Aorta (tissue), 5 donors: ENCODE data around the gene SEZ6L. TPM values are rescaled to one million over a fixed set of nuclear protein-coding genes. Genes with fewer than 3 reads are reported as not detected.

Source experiments
- ATAC-seq: fragments of 200-7000 bp; cut with Tn5 transposase; one replicate; pipeline ENCODE4 v1.9.1; 2022; ENCODE audit warnings: moderate library complexity; ENCODE audit not compliant: low FRiP score
- DNase-seq, 2 donors: peaks; one replicate each; pipeline ENCODE4 v3.0.0-alpha.2; 2020
- H3K27ac ChIP-seq, 2 donors: one replicate each; pipeline ENCODE4 v1.5.1; 2013; ENCODE audit warnings: low read length in 2 of 2, mild to moderate bottlenecking in 2 of 2, moderate library complexity in 2 of 2, control low read depth in 1 of 2, inconsistent platforms in 1 of 2, low read depth in 1 of 2
- H3K27me3 ChIP-seq, 2 donors: one replicate each; pipeline ENCODE4 v1.6.1; 2013; ENCODE audit warnings: control low read depth in 1 of 2, low read length in 1 of 2, mild to moderate bottlenecking in 1 of 2, moderate library complexity in 1 of 2; ENCODE audit not compliant: insufficient read depth in 2 of 2, control insufficient read depth in 1 of 2
- H3K36me3 ChIP-seq, 2 donors: one replicate each; pipeline ENCODE4 v1.6.1; 2013; ENCODE audit warnings: control low read depth in 1 of 2, low read length in 1 of 2, mild to moderate bottlenecking in 1 of 2; ENCODE audit not compliant: insufficient read depth in 2 of 2, control insufficient read depth in 1 of 2
- H3K4me1 ChIP-seq, 2 donors: one replicate each; pipeline ENCODE4 v1.6.1; 2013; ENCODE audit warnings: low read length in 2 of 2, control low read depth in 1 of 2, mild to moderate bottlenecking in 1 of 2, moderate library complexity in 1 of 2; ENCODE audit not compliant: insufficient read depth in 2 of 2, control insufficient read depth in 1 of 2
- H3K4me3 ChIP-seq, 2 donors: one replicate each; pipeline ENCODE4 v1.5.1; 2013; ENCODE audit warnings: low read length in 2 of 2, control low read depth in 1 of 2, mild to moderate bottlenecking in 1 of 2
- H3K9me3 ChIP-seq: one replicate; pipeline ENCODE4 v1.6.1; 2013; ENCODE audit warnings: mild to moderate bottlenecking, low read length; ENCODE audit not compliant: control insufficient read depth
- WGBS, 2 donors: extraction: QIAGEN DNeasy Blood & Tissue Kit; methylation state at CpG; one replicate each; pipeline ENCODE4 v1.1.7; 2013; 5-methylcytosine and 5-hydroxymethylcytosine counted together
- intact Hi-C, 2 donors: fragments of 100-400 bp; cut with DNase I; formaldehyde crosslinking; loops; one replicate each; pipeline versions ENCODE4 v1.14.2 to v1.15.0; 2022
- polyA plus RNA-seq, 2 donors: library from polyadenylated mRNA; stranded (reverse); fragments of 200-250 nt; gene quantifications; one replicate each; pipeline ENCODE4 v1.2.3, GENCODE V29; 2013
- total RNA-seq, 2 donors: library from RNA; stranded (reverse); fragmentation: NEBNext Ultra II Directional; extraction: Animal tissue kit (Norgen Biotek cat#: 25700); gene quantifications; one replicate each; pipeline ENCODE4 v1.2.1, GENCODE V29; 2021
- donor health status: healthy with polysubstance abuse.
- donor health status: Bipolar disorder and iron deficiency.
- donor health status: DM: no; HTN: no; CAD: no.
- donor health status: DM: no; HTN: no; CAD: no.
- donor health status: DM: yes; HTN: yes; CAD: no.

SEZ6L gene
- total and polyA plus RNA-seq, 4 donors: 0.18 TPM; not detected in 3

- intact Hi-C loops: no loop called here
- Histone ChIP-seq H3K27ac (no peak overlapping the region), H3K36me3 (no peaks in the 10 kb centered on the region), H3K4me1 (no peaks in the 10 kb centered on the region), H3K9me3 (no peaks in the 10 kb centered on the region), H3K27me3 (no peaks in the 10 kb centered on the region), H3K4me3 (no peak overlapping the region)
- WGBS, 2 donors: 37 to 44% methylated on average over 6 of the region's 6 CpGs
- DNase-seq (no peak), ATAC-seq (no peak)
Measured at GRCh38 chr22:26271427-26271826, 102.2 kb downstream of the SEZ6L start.

- no peaks in the 10 kb centered on the region for H3K36me3 ChIP-seq
- no peak for DNase-seq
- no peaks in the 10 kb centered on the region for H3K9me3 ChIP-seq
- H3K4me1 ChIP-seq: no peaks in the 10 kb centered on the region
- no peak overlapping the region for H3K27ac ChIP-seq
- WGBS, 2 donors: 75 to 78% methylated on average over 12 of the region's 12 CpGs
- intact Hi-C loops: no loop called here
- ATAC-seq: no peak
- H3K4me3 ChIP-seq: no peak overlapping the region
- H3K27me3 ChIP-seq: no peaks in the 10 kb centered on the region
Measured at GRCh38 chr22:26273011-26273675, 103.9 kb downstream of the SEZ6L start.

GRCh38 chr22:26276529-26277160 lies 107.4 kb downstream of the SEZ6L start:
- intact Hi-C loops: no loop called here

GRCh38 chr22:26281941-26282340 lies 112.7 kb downstream of the SEZ6L start:
- H3K4me3 ChIP-seq: no peak overlapping the region
- no peak for DNase-seq
- intact Hi-C loops: no loop called here
- no peaks in the 10 kb centered on the region for H3K27me3 ChIP-seq
- no peak for ATAC-seq
- no peaks in the 10 kb centered on the region for H3K9me3 ChIP-seq
- WGBS, 2 donors: 70 to 71% methylated on average over 4 of the region's 4 CpGs
- no peak overlapping the region for H3K27ac ChIP-seq
- no peaks in the 10 kb centered on the region for H3K36me3 ChIP-seq
- no peaks in the 10 kb centered on the region for H3K4me1 ChIP-seq

More at GRCh38 chr22:26276529-26277160, 107.4 kb downstream of the SEZ6L start:
- WGBS, 2 donors: 57 to 58% methylated on average over 11 of the region's 11 CpGs
- Histone ChIP-seq H3K9me3 (no peaks in the 10 kb centered on the region), H3K4me1 (no peaks in the 10 kb centered on the region), H3K27ac (no peak overlapping the region), H3K36me3 (no peaks in the 10 kb centered on the region), H3K4me3 (no peak overlapping the region), H3K27me3 (no peaks in the 10 kb centered on the region)
- no peak for DNase-seq
- ATAC-seq: no peak

GRCh38 chr22:26283330-26283729 lies 114.1 kb downstream of the SEZ6L start:
- ATAC-seq (no peak), DNase-seq (no peak)
- Histone ChIP-seq H3K4me1 (no peaks in the 10 kb centered on the region), H3K4me3 (no peak overlapping the region), H3K9me3 (peaks cover 1% of the 10 kb centered on the region), H3K36me3 (no peaks in the 10 kb centered on the region), H3K27me3 (no peaks in the 10 kb centered on the region), H3K27ac (no peak overlapping the region)
- WGBS, 2 donors: 95 to 100% methylated on average over 2 of the region's 2 CpGs
- intact Hi-C loops: no loop called here

GRCh38 chr22:26285632-26286031 lies 116.4 kb downstream of the SEZ6L start:
- ATAC-seq (no peak), DNase-seq (no peak)
- H3K9me3 ChIP-seq: peaks cover 1% of the 10 kb centered on the region
- no peak overlapping the region for H3K4me3 ChIP-seq
- H3K27ac ChIP-seq: no peak overlapping the region
- no peaks in the 10 kb centered on the region for H3K4me1 ChIP-seq
- H3K36me3 ChIP-seq: no peaks in the 10 kb centered on the region
- WGBS, 2 donors: 56 to 60% methylated on average over 5 of the region's 5 CpGs
- no peaks in the 10 kb centered on the region for H3K27me3 ChIP-seq
- intact Hi-C loops: no loop called here

- H3K27me3 ChIP-seq: no peaks in the 10 kb centered on the region
Measured at GRCh38 chr22:26286091-26286820, 117.0 kb downstream of the SEZ6L start.

GRCh38 chr22:26287382-26288225 lies 118.3 kb downstream of the SEZ6L start:
- Histone ChIP-seq H3K4me3 (no peak overlapping the region), H3K36me3 (no peaks in the 10 kb centered on the region), H3K4me1 (no peaks in the 10 kb centered on the region), H3K27me3 (no peaks in the 10 kb centered on the region), H3K9me3 (peaks cover 1% of the 10 kb centered on the region), H3K27ac (no peak overlapping the region)
- intact Hi-C loops: no loop called here
- 82 to 85% methylated on average over 7 of the region's 7 CpGs for WGBS, 2 donors
- DNase-seq (no peak), ATAC-seq (no peak)

More at GRCh38 chr22:26286091-26286820, 117.0 kb downstream of the SEZ6L start:
- Histone ChIP-seq H3K4me1 (no peaks in the 10 kb centered on the region), H3K4me3 (no peak overlapping the region), H3K36me3 (no peaks in the 10 kb centered on the region), H3K9me3 (peaks cover 1% of the 10 kb centered on the region), H3K27ac (no peak overlapping the region)
- 74 to 76% methylated on average over 10 of the region's 10 CpGs for WGBS, 2 donors
- ATAC-seq: no peak
- intact Hi-C loops: no loop called here
- DNase-seq: no peak
